ENCODE measurements around the gene GNAI3.

DNA sequence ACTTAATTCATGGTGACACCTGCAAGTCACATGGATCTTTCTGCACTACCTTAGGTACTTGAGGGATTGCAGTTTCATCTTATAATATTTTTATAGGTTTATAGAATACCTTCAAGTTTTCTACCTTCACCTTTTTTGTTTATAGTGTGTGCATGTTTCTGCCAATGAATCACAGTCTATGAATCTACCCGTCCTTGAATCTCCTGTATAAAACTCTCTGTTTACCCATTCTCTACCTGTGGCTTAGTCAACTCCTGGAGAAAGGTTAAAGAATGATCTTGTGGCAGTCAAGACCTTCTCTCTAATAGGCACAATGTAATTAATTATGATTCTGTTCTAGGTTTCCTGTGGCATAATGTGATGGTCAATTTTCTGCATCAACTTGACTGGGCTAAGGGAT, 116.3 kb downstream of the GNAI3 start:
- TF ChIP-seq, protein P1, sequence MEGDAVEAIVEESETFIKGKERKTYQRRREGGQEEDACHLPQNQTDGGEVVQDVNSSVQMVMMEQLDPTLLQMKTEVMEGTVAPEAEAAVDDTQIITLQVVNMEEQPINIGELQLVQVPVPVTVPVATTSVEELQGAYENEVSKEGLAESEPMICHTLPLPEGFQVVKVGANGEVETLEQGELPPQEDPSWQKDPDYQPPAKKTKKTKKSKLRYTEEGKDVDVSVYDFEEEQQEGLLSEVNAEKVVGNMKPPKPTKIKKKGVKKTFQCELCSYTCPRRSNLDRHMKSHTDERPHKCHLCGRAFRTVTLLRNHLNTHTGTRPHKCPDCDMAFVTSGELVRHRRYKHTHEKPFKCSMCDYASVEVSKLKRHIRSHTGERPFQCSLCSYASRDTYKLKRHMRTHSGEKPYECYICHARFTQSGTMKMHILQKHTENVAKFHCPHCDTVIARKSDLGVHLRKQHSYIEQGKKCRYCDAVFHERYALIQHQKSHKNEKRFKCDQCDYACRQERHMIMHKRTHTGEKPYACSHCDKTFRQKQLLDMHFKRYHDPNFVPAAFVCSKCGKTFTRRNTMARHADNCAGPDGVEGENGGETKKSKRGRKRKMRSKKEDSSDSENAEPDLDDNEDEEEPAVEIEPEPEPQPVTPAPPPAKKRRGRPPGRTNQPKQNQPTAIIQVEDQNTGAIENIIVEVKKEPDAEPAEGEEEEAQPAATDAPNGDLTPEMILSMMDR (IDR thresholded peaks at IDR 0.05) = no peak
- no peak for TF ChIP-seq POLR2A (IDR thresholded peaks at IDR 0.05)
